Heart left ventricle (tissue), 16 donors: ENCODE data around the gene CDH5. TPM values are rescaled to one million over a fixed set of nuclear protein-coding genes. Genes with fewer than 3 reads are reported as not detected.

Source experiments
- ATAC-seq, 4 donors: fragments of 200-7000 bp; cut with Tn5 transposase; one replicate each; pipeline ENCODE4 v1.9.1; 2020 to 2022; ENCODE audit warnings: moderate library complexity in 4 of 4, mild to moderate bottlenecking in 3 of 4, moderate number of reproducible peaks in 1 of 4
- DNase-seq, 5 donors: peaks; one replicate each; pipeline ENCODE4 v3.0.0-alpha.2; 2020
- H3K27ac ChIP-seq, 12 donors: fragments of 200-600 bp; sonication (generic) in 4 of 12; one replicate each; pipeline versions ENCODE4 v1.5.0 to v1.8.0; 2016 to 2022; ENCODE audit warnings: mild to moderate bottlenecking in 2 of 12
- H3K27me3 ChIP-seq, 9 donors: fragments of 200-600 bp; sonication (generic) in 2 of 9; one replicate each; pipeline versions ENCODE4 v1.5.1 to v1.8.0; 2016 to 2022; ENCODE audit warnings: mild to moderate bottlenecking in 3 of 9
- H3K36me3 ChIP-seq, 9 donors: fragments of 200-600 bp; sonication (generic) in 2 of 9; one replicate each; pipeline versions ENCODE4 v1.5.0 to v1.8.0; 2018 to 2022; ENCODE audit warnings: mild to moderate bottlenecking in 2 of 9
- H3K4me1 ChIP-seq, 12 donors: fragments of 200-600 bp; sonication (generic) in 4 of 12; one replicate each; pipeline versions ENCODE4 v1.5.0 to v1.8.0; 2016 to 2022; ENCODE audit warnings: mild to moderate bottlenecking in 3 of 12
- H3K4me3 ChIP-seq, 12 donors: fragments of 200-600 bp; sonication (generic) in 4 of 12; one replicate each; pipeline versions ENCODE4 v1.5.0 to v1.8.0; 2017 to 2022; ENCODE audit warnings: mild to moderate bottlenecking in 9 of 12, moderate library complexity in 4 of 12
- H3K9me3 ChIP-seq, 12 donors: fragments of 200-600 bp; sonication (generic) in 4 of 12; one replicate each; pipeline versions ENCODE4 v1.5.0 to v1.8.0; 2016 to 2022; ENCODE audit warnings: mild to moderate bottlenecking in 1 of 12
- CTCF ChIP-seq, 12 donors: fragments of 200-600 bp; sonication (generic) in 4 of 12; IDR thresholded peaks; one replicate each; pipeline versions ENCODE4 v1.5.0 to v1.8.0; 2018 to 2022; ENCODE audit warnings: antibody characterized with exemption in 12 of 12, mild to moderate bottlenecking in 5 of 12
- POLR2A ChIP-seq, 2 donors: fragments of 450-650 bp; IDR thresholded peaks; one replicate each; pipeline ENCODE4 v1.6.1; 2017; ENCODE audit warnings: antibody characterized with exemption in 2 of 2, mild to moderate bottlenecking in 2 of 2, moderate library complexity in 2 of 2
- WGBS, 4 donors: extraction: QIAGEN DNeasy Blood & Tissue Kit in 2 of 4; methylation state at CpG; one replicate each; pipeline versions ENCODE4 v1.1.5 to v1.1.7; 2013 to 2018; 5-methylcytosine and 5-hydroxymethylcytosine counted together
- intact Hi-C, 10 donors: fragments of 100-400 bp; cut with DNase I; formaldehyde crosslinking; loops; one replicate each; pipeline versions ENCODE4 v1.11.1 to v1.14.2; 2022
- polyA plus RNA-seq, 2 donors: library from polyadenylated mRNA; stranded (reverse); fragments of 200-250 nt; gene quantifications; one replicate each; pipeline ENCODE4 v1.2.3, GENCODE V29; 2013
- total RNA-seq, 9 donors: library from RNA; depleted of rRNA in 2 of 9; stranded (reverse); fragments of >200 nt in 2 of 9; fragmentation: NEBNext Ultra II Directional in 3 of 9; extraction: Animal tissue kit (Norgen Biotek cat#: 25700) in 3 of 9; gene quantifications; one replicate each; pipeline versions ENCODE4 v1.1.0 to v1.2.4, GENCODE V29; 2016 to 2023
- donor health status: ischemic (EF 13 %, LVEDD 7.1; RV severe dilation, severe dysfunction).
- donor health status: healthy with polysubstance abuse.
- donor health status: DM: no; HTN: yes; CAD: no.
- donor health status: DM: no; HTN: no; CAD: no.
- donor health status: ischemic (EF 25% LVEDD 6.9; RV normal size, moderate dysfunction).
- donor health status: ischemic (EF 25% LVEDD 5.7; RV mildly dilated, moderate dysfunction).
- donor health status: healthy.
- donor health status: DM: yes; HTN: yes; CAD: no.
- donor health status: ischemic (EF 35%, LVEDD 5.7; RV mildly dilated, moderate dysfunction).
- donor health status: nonischemic (EF 11% LVEDD 7.7; RV severe dilation, severe dysfunction).
- donor health status: DM: yes; HTN: yes; CAD: no.
- donor health status: PGD.
- donor health status: ischemic (EF 29% LVEDD 5.4; RV normal size, mild dysfunction).
- donor health status: nonischemic (EF 23%, LVEDD 6.1; RV moderate dilation, normal function).

CDH5 gene
- total and polyA plus RNA-seq, 11 donors, result 24.9 to 135 (median 62.3) TPM

GRCh38 chr16:66418165-66418962 is 51.9 kb downstream of the CDH5 start:
- Histone ChIP-seq H3K36me3 (no peaks in the 10 kb centered on the region), H3K4me1 (peaks cover 0 to 9% (median 0%) of the 10 kb centered on the region in 12 donors), H3K27ac (no peak overlapping the region), H3K9me3 (peaks cover 0 to 7% (median 0%) of the 10 kb centered on the region in 12 donors), H3K27me3 (no peaks in the 10 kb centered on the region), H3K4me3 (no peak overlapping the region)
- intact Hi-C loops, result loop anchor here in 1 of 10 donors (10.0 kb wide), 1 partner anchor 446 kb away; no protein-coding TSS in a partner anchor
- 71 to 89% (median 81%) methylated on average over 9 of the region's 9 CpGs for WGBS, 4 donors
- no peak for TF ChIP-seq POLR2A (IDR thresholded peaks at IDR 0.05)
- TF ChIP-seq CTCF (IDR thresholded peaks at IDR 0.05), result no peak
- DNase-seq, result no peak
- ATAC-seq, result no peak

GRCh38 chr16:66419527-66419926 is 53.0 kb downstream of the CDH5 start:
- Histone ChIP-seq H3K27ac (no peak overlapping the region), H3K36me3 (no peaks in the 10 kb centered on the region), H3K4me3 (no peak overlapping the region), H3K4me1 (peaks cover 0 to 9% (median 0%) of the 10 kb centered on the region in 12 donors), H3K9me3 (peaks cover 0 to 7% (median 0%) of the 10 kb centered on the region in 12 donors), H3K27me3 (peaks cover 0 to 3% (median 0%) of the 10 kb centered on the region in 9 donors)
- TF ChIP-seq POLR2A (IDR thresholded peaks at IDR 0.05) (no peak), CTCF (IDR thresholded peaks at IDR 0.05) (no peak)
- WGBS, 4 donors, result 54 to 67% (median 64%) methylated on average over 3 of the region's 3 CpGs
- DNase-seq (no peak), ATAC-seq (no peak)
- intact Hi-C loops, result loop anchor here in 1 of 10 donors (10.0 kb wide), 1 partner anchor 445 kb away; no protein-coding TSS in a partner anchor

GRCh38 chr16:66420396-66420795 is 53.9 kb downstream of the CDH5 start:
- H3K27me3 ChIP-seq, result peaks cover 0 to 11% (median 0%) of the 10 kb centered on the region in 9 donors
- 40 to 52% (median 48%) methylated on average over 1 of the region's 1 CpG for WGBS, 4 donors
- intact Hi-C loops, result loop anchor here in 1 of 10 donors (5.0 kb wide), 1 partner anchor 57 kb away; no protein-coding TSS in a partner anchor
- ATAC-seq, result no peak
- no peak for DNase-seq
- peaks cover 0 to 9% (median 0%) of the 10 kb centered on the region in 12 donors for H3K4me1 ChIP-seq
- no peak overlapping the region for H3K27ac ChIP-seq
- TF ChIP-seq POLR2A (IDR thresholded peaks at IDR 0.05) (no peak), CTCF (IDR thresholded peaks at IDR 0.05) (no peak)
- no peaks in the 10 kb centered on the region for H3K36me3 ChIP-seq
- H3K9me3 ChIP-seq, result peaks cover 0 to 7% (median 0%) of the 10 kb centered on the region in 12 donors
- no peak overlapping the region for H3K4me3 ChIP-seq

- DNase-seq (no peak), ATAC-seq (no peak)
- no peaks in the 10 kb centered on the region for H3K36me3 ChIP-seq
- peaks cover 0 to 24% (median 8%) of the 10 kb centered on the region in 9 donors for H3K27me3 ChIP-seq
- H3K9me3 ChIP-seq, result peaks cover 0 to 7% (median 0%) of the 10 kb centered on the region in 12 donors
- peaks cover 0 to 18% (median 6%) of the 10 kb centered on the region in 12 donors for H3K4me1 ChIP-seq
- intact Hi-C loops, result loop anchor here in 1 of 10 donors (5.0 kb wide), 1 partner anchor 55 kb away; no protein-coding TSS in a partner anchor
- H3K4me3 ChIP-seq, result no peak overlapping the region
- WGBS, 4 donors, result 75 to 90% (median 83%) methylated on average over 6 of the region's 6 CpGs
- TF ChIP-seq POLR2A (IDR thresholded peaks at IDR 0.05), result no peak
- no peak for TF ChIP-seq CTCF (IDR thresholded peaks at IDR 0.05)
- no peak overlapping the region for H3K27ac ChIP-seq
These were observed 55.4 kb downstream of the CDH5 start for GRCh38 chr16:66421891-66422290.
